ENCODE data around the gene IFIT3.
"Not testable (repeated sequence)": the region's sequence is repeated elsewhere in the genome, so short reads cannot be mapped to it uniquely, and the experiment has no call there.

IFIT3 gene

GRCh38 chr10:89283025-89283935 lies 44.5 kb upstream of the IFIT3 start:
- no peak for DNase-seq (ENCODE audit: low spot score)
- no peak for TF ChIP-seq CTCF (IDR thresholded peaks at IDR 0.05; ENCODE audit: extremely low read depth, missing control alignments)

- DNase-seq (ENCODE audit: low spot score), result no peak
- TF ChIP-seq CTCF (IDR thresholded peaks at IDR 0.05; ENCODE audit: extremely low read depth, missing control alignments), result no peak
Measured at GRCh38 chr10:89283936-89284475, 43.8 kb upstream of the IFIT3 start.

GRCh38 chr10:89284711-89285110 lies 43.1 kb upstream of the IFIT3 start:
- not testable (repeated sequence) for DNase-seq (ENCODE audit: low spot score)

- DNase-seq (ENCODE audit: low spot score), result not testable (repeated sequence)
Measured at GRCh38 chr10:89285303-89285702, 42.5 kb upstream of the IFIT3 start.

- TF ChIP-seq CTCF (IDR thresholded peaks at IDR 0.05; ENCODE audit: extremely low read depth, missing control alignments), result no peak
- no peak for DNase-seq (ENCODE audit: low spot score)
Measured at GRCh38 chr10:89294721-89295239, 33.0 kb upstream of the IFIT3 start.

GRCh38 chr10:89295597-89295996 lies 32.2 kb upstream of the IFIT3 start:
- DNase-seq (ENCODE audit: low spot score), result no peak
- no peak for TF ChIP-seq CTCF (IDR thresholded peaks at IDR 0.05; ENCODE audit: extremely low read depth, missing control alignments)

- no peak for TF ChIP-seq CTCF (IDR thresholded peaks at IDR 0.05; ENCODE audit: extremely low read depth, missing control alignments)
- DNase-seq (ENCODE audit: low spot score), result no peak
Measured at GRCh38 chr10:89296220-89296648, 31.6 kb upstream of the IFIT3 start.

- DNase-seq (ENCODE audit: low spot score), result no peak
- no peak for TF ChIP-seq CTCF (IDR thresholded peaks at IDR 0.05; ENCODE audit: extremely low read depth, missing control alignments)
Measured at GRCh38 chr10:89297356-89297755, 30.4 kb upstream of the IFIT3 start.

Data from GM20000 (cell line).